NB4 (cell line): Measurements from ENCODE around the gene DDX51.

Experiments
- POLR2A ChIP-seq: IDR thresholded peaks from 2 replicates; pipeline ENCODE4 v1.6.1; 2011; ENCODE audit warnings: mild to moderate bottlenecking; ENCODE audit not compliant: insufficient read length; ENCODE audit errors: extremely low read depth
- TF ChIP-seq, protein P1 (sequence below): IDR thresholded peaks from one replicate; pipeline ENCODE4 v1.5.1; 2012; ENCODE audit warnings: low read depth, low read length

- TF ChIP-seq, protein P1, sequence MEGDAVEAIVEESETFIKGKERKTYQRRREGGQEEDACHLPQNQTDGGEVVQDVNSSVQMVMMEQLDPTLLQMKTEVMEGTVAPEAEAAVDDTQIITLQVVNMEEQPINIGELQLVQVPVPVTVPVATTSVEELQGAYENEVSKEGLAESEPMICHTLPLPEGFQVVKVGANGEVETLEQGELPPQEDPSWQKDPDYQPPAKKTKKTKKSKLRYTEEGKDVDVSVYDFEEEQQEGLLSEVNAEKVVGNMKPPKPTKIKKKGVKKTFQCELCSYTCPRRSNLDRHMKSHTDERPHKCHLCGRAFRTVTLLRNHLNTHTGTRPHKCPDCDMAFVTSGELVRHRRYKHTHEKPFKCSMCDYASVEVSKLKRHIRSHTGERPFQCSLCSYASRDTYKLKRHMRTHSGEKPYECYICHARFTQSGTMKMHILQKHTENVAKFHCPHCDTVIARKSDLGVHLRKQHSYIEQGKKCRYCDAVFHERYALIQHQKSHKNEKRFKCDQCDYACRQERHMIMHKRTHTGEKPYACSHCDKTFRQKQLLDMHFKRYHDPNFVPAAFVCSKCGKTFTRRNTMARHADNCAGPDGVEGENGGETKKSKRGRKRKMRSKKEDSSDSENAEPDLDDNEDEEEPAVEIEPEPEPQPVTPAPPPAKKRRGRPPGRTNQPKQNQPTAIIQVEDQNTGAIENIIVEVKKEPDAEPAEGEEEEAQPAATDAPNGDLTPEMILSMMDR, result no peak
- no peak for TF ChIP-seq POLR2A
Measured at GRCh38 chr12:132158677-132159554, 14.8 kb upstream of the DDX51 start.
